NCI-H1930 (cell line): ENCODE results near the gene DPM1.

Source experiments
- DNase-seq, 2 experiments: peaks; one replicate each; lab custom pipeline; 2025; lab: John Stamatoyannopoulos, UW

Gene DPM1

GRCh38 chr20:50895111-50895830, 63.1 kb downstream of the DPM1 start:
- DNase-seq: no peak

DNA sequence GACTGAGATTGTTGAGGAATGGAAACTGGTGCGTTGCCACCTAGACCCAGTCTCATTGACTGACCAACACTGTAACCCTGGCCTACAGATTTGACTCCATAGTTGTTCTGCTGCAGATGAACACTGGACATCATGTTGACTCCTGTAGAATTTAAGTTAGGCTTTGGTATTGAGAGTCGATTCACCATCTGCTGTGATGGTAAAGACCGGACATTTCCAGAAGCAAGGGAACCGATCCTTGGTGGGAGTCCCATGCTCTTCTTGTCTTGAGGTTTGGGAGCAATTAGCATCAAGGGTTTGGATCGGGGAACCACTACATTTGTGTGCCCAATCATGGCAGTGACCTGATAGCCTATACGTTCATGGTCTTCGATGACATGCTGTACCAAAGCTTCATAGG, 64.7 kb downstream of the DPM1 start:
- DNase-seq: no peak

DNA sequence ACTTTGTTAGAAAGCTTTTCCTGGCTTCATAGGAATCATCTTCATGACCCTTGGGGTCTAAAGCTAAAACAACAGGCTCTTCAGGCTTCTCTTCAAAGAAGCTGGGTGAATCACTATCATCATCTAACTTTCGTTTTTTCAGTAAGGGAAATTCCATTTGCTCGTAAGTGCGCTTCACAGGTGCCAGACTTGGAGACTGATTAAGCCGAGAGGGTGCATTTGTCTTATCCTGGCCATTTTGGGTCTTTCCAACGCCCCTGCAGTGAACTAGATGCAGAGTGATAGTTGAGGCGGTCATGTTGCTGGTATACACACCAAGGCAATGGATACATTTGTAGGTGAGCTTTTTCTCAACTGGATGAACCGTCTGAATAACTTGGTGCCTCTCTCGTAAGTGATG, 65.9 kb downstream of the DPM1 start:
- no peak for DNase-seq

GRCh38 chr20:50891138-50891537, 67.2 kb downstream of the DPM1 start:
- DNase-seq: no peak

GRCh38 chr20:50887576-50887975, 70.8 kb downstream of the DPM1 start:
- DNase-seq: no peak

- no peak for DNase-seq
These were observed 72.0 kb downstream of the DPM1 start for GRCh38 chr20:50886184-50886790.

DNA sequence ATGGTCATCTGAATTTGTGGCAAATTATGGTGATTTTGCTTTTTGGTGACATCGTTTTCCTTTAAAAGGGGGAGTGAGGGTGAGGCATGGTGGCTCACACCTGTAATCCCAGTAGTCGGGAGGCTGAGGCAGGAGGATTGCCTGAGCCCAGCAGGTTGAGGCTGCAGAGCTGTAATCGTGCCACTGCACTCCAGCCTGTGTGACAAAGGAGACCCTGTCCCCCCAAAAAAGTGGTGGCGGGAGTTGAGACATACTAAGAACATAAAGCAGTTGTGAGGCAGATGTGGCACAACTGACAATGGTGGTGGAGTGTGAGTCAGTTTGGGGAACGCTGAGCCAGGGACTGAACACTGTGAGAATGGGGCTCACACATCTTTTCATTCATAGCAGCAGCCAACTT, 72.6 kb downstream of the DPM1 start:
- DNase-seq: no peak

DNA sequence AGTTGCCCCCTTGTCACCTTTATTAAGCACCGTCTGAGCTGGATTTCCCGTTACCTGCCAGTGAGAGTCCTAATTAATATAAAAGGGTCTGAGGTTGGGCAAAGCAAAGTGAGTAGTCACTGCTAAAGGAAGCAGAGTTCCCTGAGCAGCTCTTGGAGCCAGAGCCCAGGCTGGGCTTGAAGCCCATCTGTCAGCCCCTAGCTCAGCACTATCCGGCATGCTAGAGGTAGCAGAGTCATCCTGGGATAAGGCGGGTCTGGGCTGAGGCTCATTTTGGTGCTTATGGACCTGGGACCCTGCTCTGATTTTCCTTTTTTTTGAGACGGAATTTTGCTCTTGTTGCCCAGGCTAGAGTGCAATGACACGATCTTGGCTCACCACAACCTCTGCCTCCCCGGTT, 73.3 kb downstream of the DPM1 start:
- DNase-seq: no peak
